HepG2 (cell line): Measurements from ENCODE around the gene GPR55. TPM values are rescaled to one million over a fixed set of nuclear protein-coding genes. Genes with fewer than 3 reads are reported as not detected.

ENCODE experiments used
- ATAC-seq: fragments of 200-7000 bp; cut with Tn5 transposase; 3 replicates; pipeline ENCODE4 v1.9.1; 2020; ENCODE audit warnings: mild to moderate bottlenecking, moderate library complexity
- BruUV-seq: library from RNA; stranded (reverse); fragments of 400-500 nt; replicated peaks from 2 replicates; lab custom pipeline; 2021; lab: Mats Ljungman, UMichigan
- CTCF ChIA-PET: fragments of 300-600 bp; formaldehyde crosslinking; extraction: SDS; loops from one replicate; lab custom pipeline; 2021; ENCODE audit warnings: low total read pairs, inconsistent platforms, low intra/inter-chr PET ratio; lab: Yijun Ruan, JAX
- POLR2A ChIA-PET: fragments of 350-600 bp; sonication (Branson Sonifier 250); formaldehyde crosslinking; loops from one replicate; lab custom pipeline; 2020; ENCODE audit warnings: antibody characterized with exemption, inconsistent platforms; lab: Yijun Ruan, JAX
- DNase-seq: peaks from one replicate; pipeline ENCODE4 v3.0.0-alpha.2; 2015; ENCODE audit warnings: low spot score
- FAIRE-seq: peaks from 3 replicates; lab custom pipeline; 2011; peaks lifted over from hg19 to GRCh38; lab: Jason Lieb, UNC
- H2AFZ ChIP-seq: one replicate; pipeline ENCODE4 v1.6.1; 2011; ENCODE audit warnings: low read length, inconsistent platforms
- H3K27ac ChIP-seq: fragments of 300-600 bp; 3 replicates; pipeline ENCODE4 v1.8.0; 2011; ENCODE audit warnings: mixed run types, mild to moderate bottlenecking, mixed read lengths, low read length, inconsistent platforms; ENCODE audit not compliant: insufficient read depth; ENCODE audit errors: extremely low read length
- H3K27me3 ChIP-seq, 2 experiments: fragments of 200-600 bp in 1 of 2; 2 replicates in 1 of 2; 3 replicates in 1 of 2; pipeline versions ENCODE4 v1.6.0 to v1.8.0; 2011; ENCODE audit warnings: low read length in 2 of 2, mild to moderate bottlenecking in 2 of 2, moderate library complexity in 2 of 2, inconsistent platforms in 1 of 2; ENCODE audit not compliant: insufficient read depth in 2 of 2, control insufficient read depth in 1 of 2
- H3K36me3 ChIP-seq, 2 experiments: fragments of 200-600 bp in 1 of 2; replicated peaks in 1 of 2; 2 replicates in 1 of 2; 3 replicates in 1 of 2; pipeline versions ENCODE4 v1.5.1 to v1.8.0; 2011; ENCODE audit warnings: low read length in 2 of 2, inconsistent platforms in 1 of 2; ENCODE audit not compliant: insufficient read depth in 2 of 2, control insufficient read depth in 1 of 2
- H3K4me1 ChIP-seq: 2 replicates; pipeline ENCODE4 v1.5.1; 2012; ENCODE audit warnings: low read length, inconsistent platforms; ENCODE audit not compliant: insufficient read depth
- H3K4me2 ChIP-seq: 2 replicates; pipeline ENCODE4 v1.6.0; 2011; ENCODE audit warnings: low read depth, low read length, inconsistent platforms
- H3K4me3 ChIP-seq, 3 experiments: fragments of 200-600 bp in 1 of 3; sonication (generic), shearing (Covaris generic) in 1 of 3; replicated peaks in 1 of 3; 2 replicates each; pipeline ENCODE4 v1.5.1; 2011 to 2016; ENCODE audit warnings: low read length in 3 of 3, inconsistent platforms in 2 of 3, low read depth in 2 of 3, mild to moderate bottlenecking in 2 of 3, control low read depth in 1 of 3, mixed read lengths in 1 of 3; ENCODE audit not compliant: insufficient read depth in 1 of 3
- H3K79me2 ChIP-seq: one replicate; pipeline ENCODE4 v1.6.1; 2011; ENCODE audit warnings: low read length, inconsistent platforms; ENCODE audit not compliant: insufficient read depth
- H3K9ac ChIP-seq: 2 replicates; pipeline ENCODE4 v1.6.0; 2011; ENCODE audit warnings: mild to moderate bottlenecking, low read depth, low read length, inconsistent platforms; ENCODE audit not compliant: insufficient read depth
- H3K9me3 ChIP-seq: 2 replicates; pipeline ENCODE4 v1.5.1; 2012; ENCODE audit warnings: mild to moderate bottlenecking, low read length
- H4K20me1 ChIP-seq: 2 replicates; pipeline ENCODE4 v1.6.0; 2011; ENCODE audit warnings: inconsistent platforms, mild to moderate bottlenecking, low read length, moderate library complexity; ENCODE audit not compliant: insufficient read depth
- CSRNP2 ChIP-seq: sonication (generic); formaldehyde crosslinking; conservative IDR thresholded peaks from 2 replicates; pipeline ENCODE4 v1.8.0; 2022; ENCODE audit warnings: low read depth, missing genetic modification reagents
- DPF2 ChIP-seq: sonication (generic); formaldehyde crosslinking; IDR thresholded peaks from 2 replicates; pipeline ENCODE4 v1.4.0; 2020; ENCODE audit warnings: mild to moderate bottlenecking, low read depth, missing genetic modification reagents, borderline replicate concordance
- HNRNPL ChIP-seq: fragments of 200-400 bp; formaldehyde crosslinking; IDR thresholded peaks from 2 replicates; pipeline ENCODE4 v1.6.1; 2017; ENCODE audit warnings: mild to moderate bottlenecking, low read depth, low read length
- MAF1 ChIP-seq: sonication (generic); formaldehyde crosslinking; IDR thresholded peaks from 2 replicates; pipeline ENCODE4 v1.5.0; 2020; ENCODE audit warnings: missing genetic modification reagents, borderline replicate concordance
- MXI1 ChIP-seq: IDR thresholded peaks from 3 replicates; pipeline ENCODE4 v1.6.1; 2012; ENCODE audit warnings: low read depth, low read length, inconsistent platforms, borderline replicate concordance
- RARG ChIP-seq: sonication (generic); formaldehyde crosslinking; IDR thresholded peaks from 2 replicates; pipeline ENCODE4 v1.4.0; 2020; ENCODE audit warnings: low read depth, mild to moderate bottlenecking, missing genetic modification reagents
- RORA ChIP-seq: sonication (generic); formaldehyde crosslinking; IDR thresholded peaks from 2 replicates; pipeline ENCODE4 v1.5.0; 2020; ENCODE audit warnings: mild to moderate bottlenecking, missing genetic modification reagents, moderate library complexity
- STAG1 ChIP-seq: sonication (generic); formaldehyde crosslinking; IDR thresholded peaks from 2 replicates; pipeline ENCODE4 v1.4.0; 2020; ENCODE audit warnings: missing genetic modification reagents
- TAF1 ChIP-seq: sonication (generic); formaldehyde crosslinking; IDR thresholded peaks from 2 replicates; pipeline ENCODE4 v1.4.0; 2020; ENCODE audit warnings: missing genetic modification reagents
- ZNF501 ChIP-seq: sonication (generic); formaldehyde crosslinking; IDR thresholded peaks from 2 replicates; pipeline ENCODE4 v1.5.1; 2020; ENCODE audit warnings: mild to moderate bottlenecking, moderate library complexity, missing genetic modification reagents
- WGBS: methylation state at CpG from one replicate; pipeline ENCODE4 v1.1.6; 2017; ENCODE audit warnings: low lambda C conversion rate; 5-methylcytosine and 5-hydroxymethylcytosine counted together
- in situ Hi-C: cut with HindIII; loops from 2 replicates; pipeline ENCODE4 v1.10.0; 2017; ENCODE audit warnings: low pct_unique_long_range_greater_than_20kb; ENCODE audit not compliant: extremely low pct_ligation_motif_present
- intact Hi-C: fragments of 100-400 bp; cut with micrococcal nuclease; formaldehyde crosslinking; loops from one replicate; pipeline ENCODE4 v1.10.0; 2022; ENCODE audit not compliant: unreplicated experiment
- polyA plus RNA-seq, 8 experiments: library from polyadenylated mRNA; depleted of rRNA in 3 of 8; stranded (reverse) in 7 of 8; unstranded in 1 of 8; fragments of >200 nt; fragmentation: Illumina TruSeq in 4 of 8; extraction: Trizol in 4 of 8; gene quantifications; 2 replicates each; pipeline versions ENCODE4 v1.2.1 to v1.2.3, GENCODE V29; 2011 to 2016; ENCODE audit warnings: low read depth in 4 of 8, missing spikeins in 1 of 8, mixed read lengths in 1 of 8; ENCODE audit not compliant: insufficient read depth in 1 of 8
- total RNA-seq, 5 experiments: library from RNA; depleted of rRNA; stranded (reverse); fragments of >200 nt; fragmentation: Illumina TruSeq; extraction: Trizol; gene quantifications; 2 replicates each; pipeline ENCODE4 v1.2.3, GENCODE V29; 2016; ENCODE audit warnings: low read depth in 1 of 5
- TF ChIP-seq, protein P1 (sequence below): sonication (generic); formaldehyde crosslinking; IDR thresholded peaks from 2 replicates; pipeline ENCODE4 v1.8.0; 2022; ENCODE audit warnings: low read depth, missing genetic modification reagents
- TF ChIP-seq, protein P2 (sequence below): sonication (generic); formaldehyde crosslinking; IDR thresholded peaks from 2 replicates; pipeline ENCODE4 v1.8.1; 2023; ENCODE audit warnings: missing genetic modification reagents, mild to moderate bottlenecking, borderline replicate concordance

Gene GPR55
- total and polyA plus RNA-seq, 2 of the 13 experiments (the other 11 are each of a cell fraction or from before 2014, with no cell fraction given), result not detected

DNA sequence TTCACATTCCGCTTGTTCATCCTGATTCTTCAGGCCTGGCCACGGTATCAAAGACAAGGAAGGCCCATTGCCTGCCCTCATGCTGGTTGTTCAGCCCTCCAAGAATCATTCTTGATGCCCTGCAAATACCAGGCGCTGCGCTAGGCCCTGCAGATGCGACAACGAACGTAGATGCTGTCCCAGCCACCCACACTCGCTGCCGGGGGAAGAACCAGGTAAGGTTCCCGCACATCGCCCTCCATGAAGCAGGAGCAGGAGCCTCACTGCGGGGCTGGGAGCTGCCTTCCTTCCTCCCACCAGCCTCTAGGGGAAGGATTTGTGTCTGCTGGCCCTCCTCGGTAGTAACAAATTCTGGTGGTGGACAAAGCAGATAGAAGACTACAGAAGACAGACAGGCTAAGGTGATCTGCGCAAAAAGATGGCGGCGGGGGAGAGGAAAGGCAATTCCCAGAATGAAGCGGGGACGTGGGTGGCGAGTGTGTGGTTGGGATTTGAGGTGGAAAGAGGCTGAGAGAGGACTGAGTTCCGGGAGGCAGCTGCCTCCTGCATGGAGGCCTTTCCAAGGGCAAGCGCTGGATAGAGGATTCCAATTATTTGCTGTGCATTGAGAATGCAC lies 19.8 kb upstream of the GPR55 start:
- 73% methylated on average over 21 of the region's 21 CpGs for WGBS
- no peak overlapping the region for H3K9ac ChIP-seq
- ATAC-seq (0 out of 3 replicates have a peak, but pooled peaks have one; percentile 16), DNase-seq (no peak), FAIRE-seq (no peak)
- no peak overlapping the region for H2AFZ ChIP-seq
- no peaks in the 10 kb centered on the region for H4K20me1 ChIP-seq
- peaks cover 3 to 34% of the 10 kb centered on the region in 2 experiments; a peak in 4 of 5 replicates for H3K27me3 ChIP-seq
- H3K36me3 ChIP-seq, result no peaks in the 10 kb centered on the region
- in situ Hi-C loops, result no loop called here
- POLR2A ChIA-PET, result no interaction called here
- no peak overlapping the region for H3K4me3 ChIP-seq
- no peaks in the 10 kb centered on the region for H3K4me1 ChIP-seq
- TF ChIP-seq RARG, result no peak
- TF ChIP-seq RORA (CRISPR knock-in tag), result no peak
- no peak for TF ChIP-seq ZNF501 (CRISPR knock-in tag)
- no peak for TF ChIP-seq MAF1
- no peak for TF ChIP-seq STAG1 (CRISPR knock-in tag)
- no peak for TF ChIP-seq HNRNPL
- TF ChIP-seq MXI1, result no peak
- TF ChIP-seq, protein P1, sequence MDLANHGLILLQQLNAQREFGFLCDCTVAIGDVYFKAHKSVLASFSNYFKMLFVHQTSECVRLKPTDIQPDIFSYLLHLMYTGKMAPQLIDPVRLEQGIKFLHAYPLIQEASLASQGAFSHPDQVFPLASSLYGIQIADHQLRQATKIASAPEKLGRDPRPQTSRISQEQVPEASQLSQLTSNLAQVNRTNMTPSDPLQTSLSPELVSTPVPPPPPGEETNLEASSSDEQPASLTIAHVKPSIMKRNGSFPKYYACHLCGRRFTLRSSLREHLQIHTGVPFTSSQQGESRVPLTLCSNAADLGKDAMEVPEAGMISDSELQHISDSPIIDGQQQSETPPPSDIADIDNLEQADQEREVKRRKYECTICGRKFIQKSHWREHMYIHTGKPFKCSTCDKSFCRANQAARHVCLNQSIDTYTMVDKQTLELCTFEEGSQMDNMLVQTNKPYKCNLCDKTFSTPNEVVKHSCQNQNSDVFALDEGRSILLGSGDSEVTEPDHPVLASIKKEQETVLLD, result no peak
- TF ChIP-seq, protein P2, sequence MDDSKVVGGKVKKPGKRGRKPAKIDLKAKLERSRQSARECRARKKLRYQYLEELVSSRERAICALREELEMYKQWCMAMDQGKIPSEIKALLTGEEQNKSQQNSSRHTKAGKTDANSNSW, result no peak
- no peak for TF ChIP-seq TAF1 (CRISPR knock-in tag)
- TF ChIP-seq DPF2 (CRISPR knock-in tag), result no peak
- no peak for TF ChIP-seq CSRNP2 (CRISPR knock-in tag)
- no peaks in the 10 kb centered on the region for H3K9me3 ChIP-seq
- no peaks in the 10 kb centered on the region for H3K79me2 ChIP-seq
- intact Hi-C loops, result no loop called here
- no peak overlapping the region for H3K4me2 ChIP-seq
- BruUV-seq, result no TSS peak
- CTCF ChIA-PET, result no interaction called here
- no peak overlapping the region for H3K27ac ChIP-seq
